Measurements from ENCODE around the gene MDK. TPM values are rescaled to one million over a fixed set of nuclear protein-coding genes. Genes with fewer than 3 reads are reported as not detected.
A peak's percentile ranks its signal among the peaks of the same experiment; 100 is the strongest.

Gene MDK
- total RNA-seq, 1 experiment from 2014 or later = 40.5 TPM

- no peak for DNase-seq (ENCODE audit: low read depth)
Measured at GRCh38 chr11:46397526-46397925, 16.1 kb downstream of the MDK start.

GRCh38 chr11:46402957-46403902 lies 21.8 kb downstream of the MDK start:
- DNase-seq (ENCODE audit: low read depth) = no peak

- DNase-seq (ENCODE audit: low read depth) = no peak
Measured at GRCh38 chr11:46404476-46405017, 23.1 kb downstream of the MDK start.

- no peak for DNase-seq (ENCODE audit: low read depth)
Measured at GRCh38 chr11:46407635-46408034, 26.2 kb downstream of the MDK start.

GRCh38 chr11:46408407-46408986 lies 27.0 kb downstream of the MDK start:
- DNase-seq (ENCODE audit: low read depth) = no peak

GRCh38 chr11:46410021-46410420 lies 28.6 kb downstream of the MDK start:
- DNase-seq (ENCODE audit: low read depth) = peak; percentile 32

- DNase-seq (ENCODE audit: low read depth) = peak; percentile 62
Measured at GRCh38 chr11:46413760-46414465, 32.4 kb downstream of the MDK start.

- DNase-seq (ENCODE audit: low read depth) = no peak
Measured at GRCh38 chr11:46414466-46414796, 33.0 kb downstream of the MDK start.

- no peak for DNase-seq (ENCODE audit: low read depth)
Measured at GRCh38 chr11:46414879-46415278, 33.4 kb downstream of the MDK start.

GRCh38 chr11:46417711-46418110 lies 36.2 kb downstream of the MDK start:
- DNase-seq (ENCODE audit: low read depth) = no peak

GRCh38 chr11:46418751-46419150 lies 37.3 kb downstream of the MDK start:
- no peak for DNase-seq (ENCODE audit: low read depth)

GRCh38 chr11:46420513-46420912 lies 39.0 kb downstream of the MDK start:
- no peak for DNase-seq (ENCODE audit: low read depth)

- no peak for DNase-seq (ENCODE audit: low read depth)
Measured at GRCh38 chr11:46421257-46421880, 39.9 kb downstream of the MDK start.

- no peak for DNase-seq (ENCODE audit: low read depth)
Measured at GRCh38 chr11:46422588-46422987, 41.1 kb downstream of the MDK start.

GRCh38 chr11:46426233-46426991 lies 44.9 kb downstream of the MDK start:
- no peak for DNase-seq (ENCODE audit: low read depth)

- no peak for DNase-seq (ENCODE audit: low read depth)
Measured at GRCh38 chr11:46427364-46427763, 45.9 kb downstream of the MDK start.

- no peak for DNase-seq (ENCODE audit: low read depth)
Measured at GRCh38 chr11:46429717-46430116, 48.2 kb downstream of the MDK start.

GRCh38 chr11:46431211-46431610 lies 49.7 kb downstream of the MDK start:
- no peak for DNase-seq (ENCODE audit: low read depth)
